ENCODE data around the gene TAF4. TPM values are rescaled to one million over a fixed set of nuclear protein-coding genes. Genes with fewer than 3 reads are reported as not detected.

TAF4 gene
- total RNA-seq, 1 donor from 2014 or later = 28.1 TPM

DNA sequence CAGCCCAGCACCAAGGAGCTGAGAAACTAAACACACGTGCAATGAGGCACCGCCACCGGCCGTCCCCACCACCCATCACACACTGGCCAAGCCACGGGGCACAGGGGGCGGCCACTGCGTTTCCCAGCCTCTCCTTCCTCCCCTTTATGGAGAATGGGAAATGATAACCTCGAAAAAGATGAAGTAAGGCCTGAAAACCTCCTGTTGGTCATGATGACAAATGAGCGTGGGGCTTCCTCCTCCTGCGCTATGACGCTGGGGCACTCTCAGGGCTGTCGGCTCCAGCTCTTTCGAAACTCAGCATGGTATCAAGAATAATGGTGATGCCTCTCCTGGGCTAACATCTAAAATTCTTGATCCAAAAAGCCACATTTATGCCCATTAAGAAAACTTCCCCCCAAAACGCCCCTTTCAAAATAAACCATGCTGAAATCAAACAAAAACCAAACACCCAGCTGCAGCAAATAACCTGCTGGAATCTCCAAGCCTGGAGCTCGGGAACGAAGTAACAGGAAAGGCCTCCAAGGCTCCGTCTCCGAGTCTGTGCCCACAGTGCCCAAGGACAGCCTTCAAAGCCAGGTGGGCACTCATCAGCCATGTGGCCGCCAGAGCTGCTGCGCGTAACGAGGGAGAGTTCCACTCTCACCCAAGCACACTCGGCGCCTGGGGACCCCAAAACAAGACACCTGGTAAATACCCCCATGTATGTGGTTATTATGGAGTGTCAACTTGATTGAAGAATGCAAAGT lies 50.0 kb downstream of the TAF4 start:
- no peaks in the 10 kb centered on the region for H3K9me3 Mint-ChIP-seq
- DNase-seq (ENCODE audit: low spot score in 2 of 2, unreplicated experiment in 2 of 2) = no peak
- H3K27ac Mint-ChIP-seq = peak overlapping the region; percentile 60
- H3K4me3 Mint-ChIP-seq = no peak overlapping the region
- H3K36me3 Mint-ChIP-seq = peaks cover 4% of the 10 kb centered on the region
- H3K27me3 Mint-ChIP-seq (ENCODE audit: low read depth) = no peaks in the 10 kb centered on the region
- H3K4me1 Mint-ChIP-seq = peaks cover 17% of the 10 kb centered on the region
- TF ChIP-seq, protein P1, sequence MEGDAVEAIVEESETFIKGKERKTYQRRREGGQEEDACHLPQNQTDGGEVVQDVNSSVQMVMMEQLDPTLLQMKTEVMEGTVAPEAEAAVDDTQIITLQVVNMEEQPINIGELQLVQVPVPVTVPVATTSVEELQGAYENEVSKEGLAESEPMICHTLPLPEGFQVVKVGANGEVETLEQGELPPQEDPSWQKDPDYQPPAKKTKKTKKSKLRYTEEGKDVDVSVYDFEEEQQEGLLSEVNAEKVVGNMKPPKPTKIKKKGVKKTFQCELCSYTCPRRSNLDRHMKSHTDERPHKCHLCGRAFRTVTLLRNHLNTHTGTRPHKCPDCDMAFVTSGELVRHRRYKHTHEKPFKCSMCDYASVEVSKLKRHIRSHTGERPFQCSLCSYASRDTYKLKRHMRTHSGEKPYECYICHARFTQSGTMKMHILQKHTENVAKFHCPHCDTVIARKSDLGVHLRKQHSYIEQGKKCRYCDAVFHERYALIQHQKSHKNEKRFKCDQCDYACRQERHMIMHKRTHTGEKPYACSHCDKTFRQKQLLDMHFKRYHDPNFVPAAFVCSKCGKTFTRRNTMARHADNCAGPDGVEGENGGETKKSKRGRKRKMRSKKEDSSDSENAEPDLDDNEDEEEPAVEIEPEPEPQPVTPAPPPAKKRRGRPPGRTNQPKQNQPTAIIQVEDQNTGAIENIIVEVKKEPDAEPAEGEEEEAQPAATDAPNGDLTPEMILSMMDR (IDR thresholded peaks at IDR 0.05; ENCODE audit: unreplicated experiment) = no peak

DNA sequence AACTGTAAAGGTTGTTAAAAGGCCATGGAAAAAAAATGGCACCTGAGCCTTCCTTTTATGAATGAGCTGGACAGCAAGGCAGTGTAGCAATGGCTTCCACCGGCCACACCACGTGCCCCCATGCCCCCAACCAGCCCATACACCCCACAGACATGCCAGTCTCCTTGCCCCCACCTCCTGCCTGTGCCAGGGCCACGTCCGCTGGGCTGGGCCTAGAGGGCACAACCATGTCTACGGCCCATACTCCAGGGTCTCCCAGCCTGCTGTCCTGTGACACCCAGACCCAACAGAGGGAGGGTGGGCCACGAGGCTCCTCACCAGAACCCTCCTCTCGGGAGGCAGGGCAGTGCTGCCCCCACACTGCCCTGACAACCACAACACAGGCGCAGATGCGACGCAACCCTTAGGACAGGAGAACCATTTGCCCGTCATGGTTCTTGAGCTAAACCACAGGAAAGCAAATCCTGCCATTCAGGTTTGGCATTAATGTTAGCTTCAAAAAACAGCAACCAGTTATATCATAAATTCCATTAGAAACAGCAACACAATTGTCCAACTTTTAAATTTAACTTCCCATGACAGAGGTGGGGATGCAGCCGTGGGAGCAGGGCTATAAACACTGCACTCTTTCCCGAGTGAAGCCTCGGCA lies 50.7 kb downstream of the TAF4 start:
- no peak for DNase-seq (ENCODE audit: low spot score in 2 of 2, unreplicated experiment in 2 of 2)
- Mint-ChIP-seq H3K9me3 (no peaks in the 10 kb centered on the region), H3K4me1 (peaks cover 13% of the 10 kb centered on the region), H3K36me3 (peaks cover 4% of the 10 kb centered on the region), H3K27me3 (ENCODE audit: low read depth) (no peaks in the 10 kb centered on the region), H3K27ac (peak overlapping the region; percentile 60), H3K4me3 (no peak overlapping the region)
- TF ChIP-seq, protein P1 (IDR thresholded peaks at IDR 0.05; ENCODE audit: unreplicated experiment) = no peak

DNA sequence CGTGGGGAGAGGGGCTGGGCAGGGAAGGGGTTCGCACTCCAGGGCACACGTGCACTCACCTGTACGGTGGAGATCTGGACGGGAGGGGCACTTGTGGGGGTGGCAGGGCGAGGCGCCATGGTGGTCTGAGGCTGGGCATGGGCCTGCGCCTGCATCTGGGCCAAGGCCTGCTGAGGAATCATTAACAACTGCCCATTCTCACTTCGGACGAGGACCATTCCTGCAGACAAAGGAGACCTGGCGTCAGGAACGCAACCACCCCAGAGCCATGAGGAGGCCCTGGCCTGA lies 51.2 kb downstream of the TAF4 start:
- Mint-ChIP-seq H3K27me3 (ENCODE audit: low read depth) (no peaks in the 10 kb centered on the region), H3K9me3 (no peaks in the 10 kb centered on the region), H3K27ac (peak overlapping the region; percentile 34), H3K36me3 (peaks cover 4% of the 10 kb centered on the region), H3K4me1 (peaks cover 13% of the 10 kb centered on the region), H3K4me3 (no peak overlapping the region)
- TF ChIP-seq, protein P1 (IDR thresholded peaks at IDR 0.05; ENCODE audit: unreplicated experiment) = no peak
- DNase-seq (ENCODE audit: low spot score in 2 of 2, unreplicated experiment in 2 of 2) = no peak

DNA sequence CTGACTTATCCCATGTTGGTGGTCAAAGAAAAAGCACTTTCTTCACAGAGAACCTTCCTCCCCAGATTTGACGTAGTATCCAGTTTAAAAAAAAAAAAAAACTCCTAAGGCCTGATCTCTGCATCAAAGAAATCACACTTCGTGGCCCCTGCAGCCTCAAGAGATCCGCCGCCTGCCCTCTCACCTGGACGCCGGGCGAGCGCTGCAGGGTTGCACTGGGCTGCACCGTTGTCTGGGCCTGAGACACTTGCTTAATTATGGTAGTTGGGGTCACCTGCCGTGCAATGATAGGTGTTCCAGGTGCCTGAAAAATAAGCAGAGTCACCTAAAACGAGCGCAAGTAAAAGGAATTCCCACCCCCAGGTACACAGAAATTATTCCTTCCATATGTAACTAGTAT lies 53.0 kb downstream of the TAF4 start:
- H3K4me3 Mint-ChIP-seq = no peak overlapping the region
- no peak overlapping the region for H3K27ac Mint-ChIP-seq
- no peaks in the 10 kb centered on the region for H3K27me3 Mint-ChIP-seq (ENCODE audit: low read depth)
- H3K9me3 Mint-ChIP-seq = no peaks in the 10 kb centered on the region
- peaks cover 13% of the 10 kb centered on the region for H3K4me1 Mint-ChIP-seq
- H3K36me3 Mint-ChIP-seq = peaks cover 9% of the 10 kb centered on the region
- no peak for DNase-seq (ENCODE audit: low spot score in 2 of 2, unreplicated experiment in 2 of 2)
- TF ChIP-seq, protein P1 (IDR thresholded peaks at IDR 0.05; ENCODE audit: unreplicated experiment) = no peak

DNA sequence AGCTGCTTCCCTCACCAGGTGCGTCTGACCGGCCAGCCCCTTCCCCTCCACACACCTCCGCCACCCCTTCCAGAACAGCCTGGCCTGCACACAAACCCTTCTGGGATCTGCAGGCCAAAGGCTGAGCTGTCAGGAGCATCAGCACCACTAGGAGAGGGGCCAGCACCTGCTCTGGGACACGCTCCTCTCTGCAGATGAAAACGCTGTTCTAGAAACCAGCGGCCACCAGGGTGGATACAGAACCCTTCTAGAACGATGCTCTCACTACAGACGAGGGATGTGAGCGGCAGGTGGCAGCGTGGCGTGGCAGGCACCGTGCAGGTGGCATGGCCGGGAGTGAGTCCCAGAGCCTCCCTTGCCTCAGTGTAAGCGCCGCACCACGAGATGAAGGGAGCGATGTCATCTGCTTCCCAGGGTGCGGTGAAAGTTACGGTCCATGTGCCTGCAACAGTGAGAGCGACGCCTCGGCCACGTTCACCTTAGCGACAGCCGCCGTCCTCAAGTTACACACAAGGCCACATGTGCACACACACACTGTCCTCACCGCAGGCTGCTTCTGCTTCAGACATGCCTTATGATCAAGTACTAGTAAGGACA lies 53.6 kb downstream of the TAF4 start:
- Mint-ChIP-seq H3K4me1 (peaks cover 13% of the 10 kb centered on the region), H3K27me3 (ENCODE audit: low read depth) (no peaks in the 10 kb centered on the region), H3K4me3 (no peak overlapping the region), H3K36me3 (peaks cover 11% of the 10 kb centered on the region), H3K27ac (no peak overlapping the region), H3K9me3 (no peaks in the 10 kb centered on the region)
- TF ChIP-seq, protein P1 (IDR thresholded peaks at IDR 0.05; ENCODE audit: unreplicated experiment) = no peak
- DNase-seq (ENCODE audit: low spot score in 2 of 2, unreplicated experiment in 2 of 2) = no peak
